GM12875 (cell line): ENCODE measurements around the gene SLC8A1.

Experiments
- H3K4me3 ChIP-seq: one replicate; pipeline ENCODE4 v1.5.1; 2011; ENCODE audit warnings: low read depth, low read length, control low read depth
- TF ChIP-seq, protein P1 (sequence below): IDR thresholded peaks from 2 replicates; pipeline ENCODE4 v1.5.1; 2011; ENCODE audit warnings: low read depth, mild to moderate bottlenecking, control low read depth, inconsistent platforms, low read length, moderate library complexity, borderline replicate concordance; ENCODE audit not compliant: insufficient read depth

SLC8A1 gene

DNA sequence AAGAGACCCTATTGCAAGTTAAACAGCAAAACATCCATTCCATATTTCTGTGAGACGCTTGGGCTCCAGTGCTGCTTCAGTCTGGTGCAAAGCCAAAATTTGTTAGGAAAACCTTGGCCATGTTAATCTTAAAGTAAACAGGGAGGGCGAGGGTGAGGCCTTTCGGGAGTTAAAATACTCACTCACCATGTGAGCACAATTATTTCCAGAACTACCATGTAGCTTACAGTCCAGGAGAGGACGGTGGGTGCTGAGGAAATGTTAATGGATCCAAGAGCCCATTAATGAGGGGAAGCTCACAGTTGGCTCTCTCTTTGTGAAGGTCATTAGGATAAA lies 286.4 kb downstream of the SLC8A1 start:
- no peak overlapping the region for H3K4me3 ChIP-seq
- TF ChIP-seq, protein P1, sequence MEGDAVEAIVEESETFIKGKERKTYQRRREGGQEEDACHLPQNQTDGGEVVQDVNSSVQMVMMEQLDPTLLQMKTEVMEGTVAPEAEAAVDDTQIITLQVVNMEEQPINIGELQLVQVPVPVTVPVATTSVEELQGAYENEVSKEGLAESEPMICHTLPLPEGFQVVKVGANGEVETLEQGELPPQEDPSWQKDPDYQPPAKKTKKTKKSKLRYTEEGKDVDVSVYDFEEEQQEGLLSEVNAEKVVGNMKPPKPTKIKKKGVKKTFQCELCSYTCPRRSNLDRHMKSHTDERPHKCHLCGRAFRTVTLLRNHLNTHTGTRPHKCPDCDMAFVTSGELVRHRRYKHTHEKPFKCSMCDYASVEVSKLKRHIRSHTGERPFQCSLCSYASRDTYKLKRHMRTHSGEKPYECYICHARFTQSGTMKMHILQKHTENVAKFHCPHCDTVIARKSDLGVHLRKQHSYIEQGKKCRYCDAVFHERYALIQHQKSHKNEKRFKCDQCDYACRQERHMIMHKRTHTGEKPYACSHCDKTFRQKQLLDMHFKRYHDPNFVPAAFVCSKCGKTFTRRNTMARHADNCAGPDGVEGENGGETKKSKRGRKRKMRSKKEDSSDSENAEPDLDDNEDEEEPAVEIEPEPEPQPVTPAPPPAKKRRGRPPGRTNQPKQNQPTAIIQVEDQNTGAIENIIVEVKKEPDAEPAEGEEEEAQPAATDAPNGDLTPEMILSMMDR = no peak

DNA sequence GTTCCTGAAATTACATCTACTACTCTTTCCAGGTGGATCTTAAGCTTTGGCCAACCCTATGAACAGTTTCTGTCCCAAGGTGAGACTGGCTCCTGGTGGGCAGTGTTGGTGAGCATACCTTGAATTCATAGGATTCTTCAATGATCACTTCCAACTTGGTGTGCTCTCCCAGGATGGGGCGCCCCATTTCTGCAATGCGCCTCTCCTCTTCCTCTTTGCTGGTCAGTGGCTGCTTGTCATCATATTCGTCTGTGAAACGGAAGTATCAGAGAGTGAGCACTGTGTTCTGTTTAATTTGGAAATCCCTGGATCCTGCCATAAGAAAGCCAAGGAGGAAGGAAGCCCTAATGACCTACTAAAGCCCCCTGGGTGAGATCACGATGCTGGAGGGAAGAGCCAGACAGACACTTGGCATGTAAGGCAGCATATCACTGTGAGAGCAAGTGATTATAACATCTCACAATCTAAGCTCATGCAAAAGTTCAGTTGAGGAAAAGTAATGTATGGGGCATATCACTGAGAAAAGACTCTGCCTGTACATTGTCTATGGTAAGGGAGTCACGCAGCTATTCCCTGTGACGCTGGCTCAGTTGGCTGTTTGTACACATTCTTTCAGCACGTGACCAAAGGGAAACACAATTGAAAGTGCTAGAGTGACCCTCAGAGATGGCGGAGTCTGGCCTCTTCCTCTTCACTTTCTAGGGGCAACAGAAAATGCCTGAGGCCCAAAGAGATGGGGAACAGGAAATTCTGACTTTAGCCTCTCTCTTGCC lies 287.0 kb downstream of the SLC8A1 start:
- TF ChIP-seq, protein P1 = no peak
- no peak overlapping the region for H3K4me3 ChIP-seq

DNA sequence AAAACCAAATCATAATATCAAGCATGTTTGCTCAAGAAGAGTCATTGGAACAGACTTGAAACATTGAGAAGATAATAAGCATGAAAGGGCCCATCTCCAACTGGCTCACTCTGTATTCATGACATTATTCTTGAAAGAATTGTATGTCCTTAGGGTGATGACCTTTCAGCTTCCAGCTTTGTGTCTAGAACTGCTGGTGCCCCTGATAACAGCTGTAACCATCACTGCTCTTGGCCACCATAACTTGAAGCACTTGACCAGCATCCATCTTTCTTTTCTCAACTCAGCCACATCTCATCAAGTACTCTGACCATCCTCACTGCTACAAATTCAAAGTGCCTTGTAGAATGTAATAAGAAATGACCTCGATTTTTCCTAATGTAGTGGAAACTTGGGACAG lies 289.9 kb downstream of the SLC8A1 start:
- TF ChIP-seq, protein P1 = no peak

DNA sequence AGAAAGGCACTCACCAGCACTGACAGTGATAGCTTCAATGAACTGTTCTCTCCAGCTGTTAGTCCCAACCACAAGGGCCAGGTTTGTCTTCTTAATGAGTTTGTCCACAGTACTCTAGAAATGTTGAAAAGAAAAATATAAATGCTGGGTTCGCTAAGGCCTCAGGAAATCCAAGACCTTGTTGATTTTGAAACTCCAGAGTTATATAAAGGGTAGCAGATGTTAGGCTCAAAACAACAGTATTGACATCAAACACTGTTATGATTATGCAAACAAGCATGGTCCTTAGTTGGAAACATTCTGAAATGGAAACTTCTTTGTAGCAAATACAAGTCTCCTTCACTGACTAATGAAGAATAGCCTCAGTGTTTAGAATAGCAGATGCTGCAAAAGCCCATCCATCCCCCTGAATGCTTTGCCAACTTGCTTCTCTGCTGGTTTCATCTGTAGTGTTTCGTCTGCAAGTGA lies 291.1 kb downstream of the SLC8A1 start:
- TF ChIP-seq, protein P1 = no peak
- no peak overlapping the region for H3K4me3 ChIP-seq

More for the DNA sequence above, 289.9 kb downstream of the SLC8A1 start:
- no peak overlapping the region for H3K4me3 ChIP-seq

DNA sequence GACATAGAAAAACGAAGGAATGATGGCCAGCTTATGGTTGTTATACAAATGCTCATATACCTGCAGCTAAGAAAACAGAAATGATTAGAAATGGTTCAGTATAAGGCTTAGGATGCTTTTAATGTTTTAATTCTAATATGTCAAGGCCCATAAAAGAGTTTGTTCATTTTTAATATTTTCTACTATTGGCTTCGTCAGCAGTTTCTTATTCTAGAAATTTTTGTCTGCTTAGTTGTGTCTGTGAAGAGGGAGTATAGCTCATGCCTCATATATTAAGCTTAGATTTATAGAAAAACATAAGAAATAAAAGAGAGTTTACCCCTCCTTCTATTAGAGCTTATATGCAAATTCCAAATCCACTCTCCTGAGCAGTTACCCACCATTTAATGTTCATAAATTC lies 292.6 kb downstream of the SLC8A1 start:
- TF ChIP-seq, protein P1 = no peak

DNA sequence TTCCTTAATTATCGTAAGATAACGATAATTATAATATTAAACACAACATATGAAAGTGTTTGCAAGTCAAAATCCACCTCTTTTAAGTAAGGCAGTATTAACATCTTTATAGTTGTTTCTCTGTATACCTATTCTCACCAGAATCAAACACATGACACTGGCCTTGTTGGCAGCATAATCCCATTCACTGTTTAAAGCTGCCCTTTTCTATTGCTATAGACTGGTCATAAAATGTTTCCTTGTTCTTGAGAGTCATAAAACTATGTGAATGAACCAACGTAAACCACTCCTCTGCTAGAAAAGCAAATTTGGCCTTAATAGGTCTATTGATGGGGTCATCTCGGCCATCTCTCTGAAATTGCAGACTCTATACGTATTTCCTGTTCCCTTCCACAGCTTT lies 293.1 kb downstream of the SLC8A1 start:
- TF ChIP-seq, protein P1 = no peak
- no peak overlapping the region for H3K4me3 ChIP-seq

More for the DNA sequence above, 292.6 kb downstream of the SLC8A1 start:
- H3K4me3 ChIP-seq = no peak overlapping the region

DNA sequence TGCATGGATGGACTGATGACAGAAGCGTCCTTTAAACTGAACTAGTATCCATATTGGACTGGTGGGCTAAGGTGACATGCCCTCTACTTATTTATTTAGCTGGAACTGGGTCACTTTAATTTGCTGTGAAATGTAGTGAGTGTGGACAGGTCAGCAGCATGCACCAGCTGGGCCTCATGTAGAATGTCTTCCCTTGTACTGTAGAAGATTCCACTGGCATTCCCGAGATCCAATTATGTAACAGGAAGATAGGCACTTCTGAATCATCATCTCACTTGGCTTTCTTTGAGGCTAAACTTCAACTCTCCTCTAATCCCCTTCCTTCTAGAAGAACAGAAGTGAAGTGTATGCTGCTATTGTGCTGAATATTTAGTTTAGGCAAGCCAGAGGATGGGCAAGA lies 296.2 kb downstream of the SLC8A1 start:
- TF ChIP-seq, protein P1 = no peak
- no peak overlapping the region for H3K4me3 ChIP-seq
